HL-60 (cell line): ENCODE measurements around the gene DOCK9.
"Not testable (repeated sequence)": the region's sequence is repeated elsewhere in the genome, so short reads cannot be mapped to it uniquely, and the experiment has no call there.

Source experiments
- DNase-seq, 2 experiments: peaks; one replicate each; pipeline ENCODE4 v3.0.0-alpha.2; 2010 to 2020; ENCODE audit warnings: low read depth in 1 of 2, low spot score in 1 of 2
- H3K27ac ChIP-seq: fragments of 250-450 bp; sonication (Bioruptor Pico); replicated peaks from 2 replicates; pipeline ENCODE4 v1.5.1; 2020; ENCODE audit warnings: mild to moderate bottlenecking, moderate library complexity
- H3K27me3 ChIP-seq: fragments of 250-450 bp; sonication (Bioruptor Pico); 2 replicates; pipeline ENCODE4 v1.5.1; 2021; ENCODE audit warnings: mild to moderate bottlenecking, moderate library complexity; ENCODE audit not compliant: insufficient read depth, poor library complexity, severe bottlenecking
- H3K4me3 ChIP-seq: replicated peaks from 2 replicates; pipeline ENCODE4 v1.5.1; 2011; ENCODE audit warnings: mild to moderate bottlenecking, control low read depth, low read length; ENCODE audit not compliant: insufficient read depth
- CTCF ChIP-seq: IDR thresholded peaks from one replicate; pipeline ENCODE4 v1.5.1; 2011; ENCODE audit warnings: low read length, control low read depth, inconsistent platforms; ENCODE audit not compliant: insufficient read depth
- GABPA ChIP-seq: IDR thresholded peaks from 2 replicates; pipeline ENCODE4 v1.6.1; 2012; ENCODE audit warnings: low read depth
- POLR2AphosphoS5 ChIP-seq: IDR thresholded peaks from 2 replicates; pipeline ENCODE4 v1.6.1; 2012; ENCODE audit warnings: low read depth
- REST ChIP-seq: IDR thresholded peaks from 2 replicates; pipeline ENCODE4 v1.6.1; 2012; ENCODE audit warnings: low read depth; ENCODE audit not compliant: insufficient replicate concordance
- SPI1 ChIP-seq: IDR thresholded peaks from 2 replicates; pipeline ENCODE4 v1.6.1; 2012; ENCODE audit warnings: low read depth, mild to moderate bottlenecking, borderline replicate concordance

DOCK9 gene

GRCh38 chr13:98896083-98896867 is 81.6 kb downstream of the DOCK9 start:
- DNase-seq, result no peak
- TF ChIP-seq REST (no peak), GABPA (no peak), CTCF (no peak), SPI1 (no peak), POLR2AphosphoS5 (no peak)
- Histone ChIP-seq H3K4me3 (no peak overlapping the region), H3K27ac (no peak overlapping the region), H3K27me3 (peaks cover 17% of the 10 kb centered on the region)

GRCh38 chr13:98894814-98895213 is 83.0 kb downstream of the DOCK9 start:
- not testable (repeated sequence) for DNase-seq, H3K4me3 ChIP-seq, H3K27ac ChIP-seq
- H3K27me3 ChIP-seq, result peaks cover 17% of the 10 kb centered on the region

- H3K4me3 ChIP-seq, result no peak overlapping the region
- TF ChIP-seq REST (no peak), GABPA (no peak), POLR2AphosphoS5 (no peak), SPI1 (no peak), CTCF (no peak)
- H3K27me3 ChIP-seq, result peaks cover 21% of the 10 kb centered on the region
- H3K27ac ChIP-seq, result no peak overlapping the region
- no peak for DNase-seq
These were observed 84.5 kb downstream of the DOCK9 start for GRCh38 chr13:98893371-98893770.

GRCh38 chr13:98892821-98893220 is 85.0 kb downstream of the DOCK9 start:
- Histone ChIP-seq H3K27ac (no peak overlapping the region), H3K4me3 (no peak overlapping the region), H3K27me3 (peaks cover 18% of the 10 kb centered on the region)
- no peak for DNase-seq
- TF ChIP-seq SPI1, result peak; percentile 91
- no peak for TF ChIP-seq GABPA
- no peak for TF ChIP-seq REST
- no peak for TF ChIP-seq POLR2AphosphoS5
